IMR-90 (cell line): ENCODE measurements around the gene EDARADD. TPM values are rescaled to one million over a fixed set of nuclear protein-coding genes. Genes with fewer than 3 reads are reported as not detected.

Experiments
- ATAC-seq: fragments of 200-7000 bp; cut with Tn5 transposase; 2 replicates; pipeline ENCODE4 v1.9.1; 2020; ENCODE audit warnings: low read depth, mild to moderate bottlenecking, moderate library complexity
- BruUV-seq: library from RNA; stranded (reverse); fragments of 400-500 nt; replicated peaks from 2 replicates; lab custom pipeline; 2021; lab: Mats Ljungman, UMichigan
- CTCF ChIA-PET: fragments of 300-600 bp; formaldehyde crosslinking; extraction: SDS; loops from one replicate; lab custom pipeline; 2021; ENCODE audit warnings: antibody characterized with exemption; lab: Yijun Ruan, JAX
- POLR2A ChIA-PET: fragments of 300-600 bp; sonication (Branson Sonifier 250); formaldehyde crosslinking; loops from one replicate; lab custom pipeline; 2022; ENCODE audit warnings: antibody characterized with exemption; ENCODE audit not compliant: unreplicated experiment; lab: Charles Lee
- DNase-seq: peaks from one replicate; pipeline ENCODE4 v3.0.0; 2013
- H2AFZ ChIP-seq: replicated peaks from 2 replicates; pipeline ENCODE3; 2013; ENCODE audit warnings: low read length, mild to moderate bottlenecking; ENCODE audit not compliant: poor library complexity
- H2AK5ac ChIP-seq: 2 replicates; pipeline ENCODE4 v1.6.1; 2013; ENCODE audit warnings: low read depth, low read length, inconsistent platforms
- H2AK9ac ChIP-seq: replicated peaks from 2 replicates; pipeline ENCODE3; 2013; ENCODE audit warnings: mild to moderate bottlenecking, low read depth, low read length, moderate library complexity; ENCODE audit not compliant: poor library complexity
- H2BK120ac ChIP-seq: 2 replicates; pipeline ENCODE4 v1.6.1; 2013; ENCODE audit warnings: low read depth, low read length, inconsistent platforms
- H2BK15ac ChIP-seq: 3 replicates; pipeline ENCODE4 v1.6.1; 2013; ENCODE audit warnings: low read depth, low read length, inconsistent platforms
- H2BK20ac ChIP-seq: 2 replicates; pipeline ENCODE4 v1.6.1; 2013; ENCODE audit warnings: low read depth, mild to moderate bottlenecking, inconsistent platforms, low read length, moderate library complexity
- H2BK5ac ChIP-seq: 2 replicates; pipeline ENCODE4 v1.6.1; 2013; ENCODE audit warnings: mild to moderate bottlenecking, low read depth, low read length, inconsistent platforms; ENCODE audit not compliant: poor library complexity, severe bottlenecking
- H3K14ac ChIP-seq: replicated peaks from 2 replicates; pipeline ENCODE4 v1.6.1; 2013; ENCODE audit warnings: low read depth, low read length, inconsistent platforms
- H3K18ac ChIP-seq: 2 replicates; pipeline ENCODE4 v1.6.1; 2013; ENCODE audit warnings: low read depth, low read length, control low read depth
- H3K23ac ChIP-seq: 2 replicates; pipeline ENCODE4 v1.6.1; 2013; ENCODE audit warnings: low read depth, low read length, inconsistent platforms
- H3K27ac ChIP-seq: 2 replicates; pipeline ENCODE4 v1.5.1; 2013; ENCODE audit warnings: mild to moderate bottlenecking, control low read depth, low read length; ENCODE audit not compliant: insufficient read depth
- H3K27me3 ChIP-seq: 2 replicates; pipeline ENCODE4 v1.6.1; 2013; ENCODE audit warnings: low read length; ENCODE audit not compliant: control insufficient read depth, insufficient read depth
- H3K36me3 ChIP-seq: 2 replicates; pipeline ENCODE4 v1.6.1; 2013; ENCODE audit warnings: low read length, mixed read lengths; ENCODE audit not compliant: control insufficient read depth, insufficient read depth
- H3K4ac ChIP-seq: 2 replicates; pipeline ENCODE4 v1.6.1; 2013; ENCODE audit warnings: low read depth, low read length, inconsistent platforms
- H3K4me1 ChIP-seq: 2 replicates; pipeline ENCODE4 v1.6.1; 2013; ENCODE audit warnings: low read length, mixed read lengths; ENCODE audit not compliant: control insufficient read depth, insufficient read depth
- H3K4me2 ChIP-seq: 2 replicates; pipeline ENCODE4 v1.6.1; 2013; ENCODE audit warnings: low read depth, mild to moderate bottlenecking, control low read depth, low read length, moderate library complexity
- H3K4me3 ChIP-seq: 2 replicates; pipeline ENCODE4 v1.5.1; 2013; ENCODE audit warnings: low read depth, mild to moderate bottlenecking, control low read depth, low read length, moderate library complexity; ENCODE audit not compliant: insufficient read depth
- H3K56ac ChIP-seq: 2 replicates; pipeline ENCODE4 v1.6.1; 2013; ENCODE audit warnings: low read length, inconsistent platforms; ENCODE audit not compliant: insufficient read depth; ENCODE audit errors: extremely low read depth
- H3K79me1 ChIP-seq, 2 experiments: 2 replicates each; pipeline ENCODE4 v1.6.1; 2013; ENCODE audit warnings: low read length in 2 of 2, inconsistent platforms in 1 of 2, low read depth in 1 of 2
- H3K9ac ChIP-seq: 2 replicates; pipeline ENCODE4 v1.6.1; 2013; ENCODE audit warnings: low read depth, low read length, control low read depth
- H3K9me1 ChIP-seq: 2 replicates; pipeline ENCODE4 v1.6.1; 2013; ENCODE audit warnings: low read length, inconsistent platforms; ENCODE audit not compliant: insufficient read depth
- H3K9me3 ChIP-seq: 2 replicates; pipeline ENCODE4 v1.6.1; 2013; ENCODE audit warnings: low read length; ENCODE audit not compliant: control insufficient read depth, insufficient read depth
- H4K20me1 ChIP-seq: 2 replicates; pipeline ENCODE4 v1.6.1; 2013; ENCODE audit warnings: low read length, inconsistent platforms; ENCODE audit not compliant: insufficient read depth
- H4K5ac ChIP-seq: 2 replicates; pipeline ENCODE4 v1.6.1; 2013; ENCODE audit warnings: mild to moderate bottlenecking, low read depth, low read length, control low read depth
- H4K8ac ChIP-seq, 2 experiments: 2 replicates each; pipeline ENCODE4 v1.6.1; 2013; ENCODE audit warnings: low read depth in 2 of 2, low read length in 2 of 2, control low read depth in 1 of 2, inconsistent platforms in 1 of 2
- H4K91ac ChIP-seq: 2 replicates; pipeline ENCODE4 v1.6.1; 2013; ENCODE audit warnings: low read depth, low read length, inconsistent platforms; ENCODE audit not compliant: insufficient read depth
- BHLHE40 ChIP-seq: fragments of 150-350 bp; IDR thresholded peaks from 2 replicates; pipeline ENCODE4 v1.6.1; 2016; ENCODE audit warnings: mild to moderate bottlenecking, low read depth, low read length
- CEBPB ChIP-seq: IDR thresholded peaks from 2 replicates; pipeline ENCODE4 v1.6.1; 2012; ENCODE audit warnings: low read depth, low read length, improper control_type of control experiment
- CHD1 ChIP-seq: IDR thresholded peaks from 2 replicates; pipeline ENCODE4 v1.6.1; 2012; ENCODE audit warnings: low read depth, low read length, improper control_type of control experiment
- CTCF ChIP-seq: conservative IDR thresholded peaks from 2 replicates; pipeline ENCODE4 v1.5.1; 2012; ENCODE audit warnings: mild to moderate bottlenecking, low read depth, low read length, improper control_type of control experiment
- ELK1 ChIP-seq: fragments of 150-350 bp; IDR thresholded peaks from 2 replicates; pipeline ENCODE4 v1.6.1; 2016; ENCODE audit warnings: low read depth, mild to moderate bottlenecking, low read length, moderate library complexity, borderline replicate concordance
- FOS ChIP-seq: fragments of 150-350 bp; IDR thresholded peaks from 2 replicates; pipeline ENCODE4 v1.6.1; 2016; ENCODE audit warnings: low read depth, low read length
- MAFK ChIP-seq: IDR thresholded peaks from 2 replicates; pipeline ENCODE4 v1.6.1; 2012; ENCODE audit warnings: low read depth, low read length, improper control_type of control experiment
- MAZ ChIP-seq: IDR thresholded peaks from 2 replicates; pipeline ENCODE4 v1.6.1; 2012; ENCODE audit warnings: low read depth, mild to moderate bottlenecking, low read length, improper control_type of control experiment, moderate library complexity, borderline replicate concordance
- MXI1 ChIP-seq: IDR thresholded peaks from 2 replicates; pipeline ENCODE4 v1.6.1; 2012; ENCODE audit warnings: low read depth, mild to moderate bottlenecking, low read length, moderate library complexity, borderline replicate concordance
- NFE2L2 ChIP-seq: fragments of 150-350 bp; IDR thresholded peaks from 2 replicates; pipeline ENCODE4 v1.6.1; 2016; ENCODE audit warnings: low read depth, mild to moderate bottlenecking, low read length
- POLR2A ChIP-seq: IDR thresholded peaks from 2 replicates; pipeline ENCODE4 v1.6.1; 2012; ENCODE audit warnings: mild to moderate bottlenecking, low read depth, low read length
- RAD21 ChIP-seq: IDR thresholded peaks from 2 replicates; pipeline ENCODE4 v1.6.1; 2012; ENCODE audit warnings: low read length, improper control_type of control experiment
- RCOR1 ChIP-seq: IDR thresholded peaks from 2 replicates; pipeline ENCODE4 v1.6.1; 2012; ENCODE audit warnings: mild to moderate bottlenecking, low read length, improper control_type of control experiment; ENCODE audit not compliant: insufficient replicate concordance
- RFX5 ChIP-seq: IDR thresholded peaks from 2 replicates; pipeline ENCODE4 v1.8.0; 2012; ENCODE audit warnings: low read depth, mild to moderate bottlenecking, low read length, moderate library complexity
- SMC3 ChIP-seq: fragments of 150-350 bp; IDR thresholded peaks from 2 replicates; pipeline ENCODE4 v1.6.1; 2016; ENCODE audit warnings: low read depth, mild to moderate bottlenecking, antibody characterized with exemption, low read length, moderate library complexity
- USF2 ChIP-seq: fragments of 150-350 bp; IDR thresholded peaks from 2 replicates; pipeline ENCODE4 v1.6.1; 2017; ENCODE audit warnings: mild to moderate bottlenecking, antibody characterized with exemption, low read length, low read depth
- WGBS, 2 experiments: methylation state at CpG; one replicate each; pipeline versions ENCODE4 v1.1.5 to v1.1.7; 2013; ENCODE audit warnings: missing lambda C conversion rate in 2 of 2; ENCODE audit not compliant: insufficient read length in 1 of 2; ENCODE audit errors: extremely low coverage in 2 of 2; 5-methylcytosine and 5-hydroxymethylcytosine counted together
- dilution Hi-C: fragments of 300-500 bp; cut with HindIII; formaldehyde crosslinking; loops from one replicate; pipeline ENCODE4 v1.14.3; 2018; ENCODE audit warnings: low sequenced_read_pairs; ENCODE audit not compliant: unreplicated experiment
- in situ Hi-C: fragments of 300-500 bp; cut with MboI; formaldehyde crosslinking; loops from 3 replicates; pipeline ENCODE4 v1.14.3; 2019; ENCODE audit warnings: low sequenced_read_pairs, inconsistent platforms, mixed read lengths
- intact Hi-C: fragments of 100-400 bp; cut with micrococcal nuclease; formaldehyde crosslinking; loops from 2 replicates; pipeline ENCODE4 v1.10.0; 2022
- polyA plus RNA-seq, 3 experiments: library from polyadenylated mRNA; depleted of rRNA; stranded (reverse); fragments of >200 nt; gene quantifications; 2 replicates each; pipeline ENCODE4 v1.2.3, GENCODE V29; 2012; ENCODE audit warnings: low replicate concordance in 1 of 3
- total RNA-seq: library from RNA; depleted of rRNA; stranded (reverse); fragments of >200 nt; gene quantifications from 2 replicates; pipeline ENCODE4 v1.2.3, GENCODE V29; 2012

EDARADD gene
- total and polyA plus RNA-seq, 2 of the 4 experiments (the other 2 are of a cell fraction) = not detected

- in situ Hi-C loops = no loop called here
- no peak for ATAC-seq
These were observed 92.4 kb downstream of the EDARADD start for GRCh38 chr1:236486356-236487002.

More at GRCh38 chr1:236486356-236487002, 92.4 kb downstream of the EDARADD start:
- peaks cover 2% of the 10 kb centered on the region for H3K27me3 ChIP-seq
- H3K18ac ChIP-seq = no peak overlapping the region
- no peak for DNase-seq
- no peaks in the 10 kb centered on the region for H3K9me3 ChIP-seq
- H3K36me3 ChIP-seq = no peaks in the 10 kb centered on the region
- H3K4ac ChIP-seq = no peak overlapping the region
- H4K8ac ChIP-seq = no peak overlapping the region
- no peak overlapping the region for H2AK5ac ChIP-seq
- H3K4me1 ChIP-seq = no peaks in the 10 kb centered on the region
- no peak overlapping the region for H2BK5ac ChIP-seq
- dilution Hi-C loops = no loop called here
- H3K27ac ChIP-seq = no peak overlapping the region
- H4K5ac ChIP-seq = no peak overlapping the region
- H3K23ac ChIP-seq = no peak overlapping the region
- no peak overlapping the region for H2BK120ac ChIP-seq
- H2BK15ac ChIP-seq = no peak overlapping the region
- H2AK9ac ChIP-seq = no peak overlapping the region
- no peak overlapping the region for H3K4me3 ChIP-seq
- no peaks in the 10 kb centered on the region for H4K20me1 ChIP-seq
- WGBS, 2 experiments = no CpG with 5 or more reads among the region's 4 CpGs
- no peak overlapping the region for H2AFZ ChIP-seq
- H4K91ac ChIP-seq = no peak overlapping the region
- no peaks in the 10 kb centered on the region for H3K79me1 ChIP-seq
- H3K4me2 ChIP-seq = no peak overlapping the region
- ChIA-PET POLR2A (no interaction called here), CTCF (no interaction called here)
- no peak overlapping the region for H3K56ac ChIP-seq
- intact Hi-C loops = no loop called here
- TF ChIP-seq USF2 (no peak), MXI1 (no peak), POLR2A (no peak), FOS (no peak), NFE2L2 (no peak), ELK1 (no peak), CEBPB (no peak), RCOR1 (no peak), CHD1 (no peak), BHLHE40 (no peak), SMC3 (no peak), RAD21 (no peak), CTCF (no peak), MAZ (no peak), RFX5 (no peak), MAFK (no peak)
- H2BK20ac ChIP-seq = no peak overlapping the region
- no peaks in the 10 kb centered on the region for H3K9me1 ChIP-seq
- no TSS peak for BruUV-seq
- H3K9ac ChIP-seq = no peak overlapping the region
- no peak overlapping the region for H3K14ac ChIP-seq
